ENCODE results near the gene HOXB3.
A peak's percentile ranks its signal among the peaks of the same experiment; 100 is the strongest.

HOXB3 gene

GRCh38 chr17:48563385-48563838, 26.6 kb downstream of the HOXB3 start:
- no peak overlapping the region for H3K4me3 ChIP-seq (ENCODE audit: low read depth, low read length)
- no peak for TF ChIP-seq CTCF (IDR thresholded peaks at IDR 0.05; ENCODE audit: borderline replicate concordance, insufficient read depth, low read depth, low read length)

DNA sequence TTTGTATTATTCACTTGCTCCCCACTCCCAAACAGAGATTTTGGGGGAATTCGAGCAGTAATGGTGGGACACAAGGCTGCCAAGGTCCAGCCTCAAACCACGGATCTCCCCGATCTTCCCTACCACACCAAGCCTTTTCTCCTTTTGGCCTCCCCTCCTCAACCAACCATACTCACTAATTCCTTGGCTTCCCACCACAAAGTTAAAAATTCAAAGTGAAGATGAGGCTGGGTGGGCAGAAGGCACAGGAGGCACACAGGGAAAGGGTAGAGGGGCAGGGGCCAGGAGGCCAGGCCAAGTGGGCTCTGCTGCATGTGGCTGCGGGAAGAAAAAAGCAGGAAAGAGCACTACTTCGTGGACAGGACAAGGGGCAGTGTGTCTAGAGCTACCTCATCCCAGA, 27.1 kb downstream of the HOXB3 start:
- TF ChIP-seq CTCF (IDR thresholded peaks at IDR 0.05; ENCODE audit: borderline replicate concordance, insufficient read depth, low read depth, low read length): no peak
- no peak overlapping the region for H3K4me3 ChIP-seq (ENCODE audit: low read depth, low read length)

GRCh38 chr17:48561884-48562810, 27.9 kb downstream of the HOXB3 start:
- TF ChIP-seq CTCF (IDR thresholded peaks at IDR 0.05; ENCODE audit: borderline replicate concordance, insufficient read depth, low read depth, low read length): peak; percentile 34; the same call in 1 of the 2 replicates
- no peak overlapping the region for H3K4me3 ChIP-seq (ENCODE audit: low read depth, low read length)

- no peak for TF ChIP-seq CTCF (IDR thresholded peaks at IDR 0.05; ENCODE audit: borderline replicate concordance, insufficient read depth, low read depth, low read length)
These were observed 29.9 kb downstream of the HOXB3 start for GRCh38 chr17:48559840-48560817.

DNA sequence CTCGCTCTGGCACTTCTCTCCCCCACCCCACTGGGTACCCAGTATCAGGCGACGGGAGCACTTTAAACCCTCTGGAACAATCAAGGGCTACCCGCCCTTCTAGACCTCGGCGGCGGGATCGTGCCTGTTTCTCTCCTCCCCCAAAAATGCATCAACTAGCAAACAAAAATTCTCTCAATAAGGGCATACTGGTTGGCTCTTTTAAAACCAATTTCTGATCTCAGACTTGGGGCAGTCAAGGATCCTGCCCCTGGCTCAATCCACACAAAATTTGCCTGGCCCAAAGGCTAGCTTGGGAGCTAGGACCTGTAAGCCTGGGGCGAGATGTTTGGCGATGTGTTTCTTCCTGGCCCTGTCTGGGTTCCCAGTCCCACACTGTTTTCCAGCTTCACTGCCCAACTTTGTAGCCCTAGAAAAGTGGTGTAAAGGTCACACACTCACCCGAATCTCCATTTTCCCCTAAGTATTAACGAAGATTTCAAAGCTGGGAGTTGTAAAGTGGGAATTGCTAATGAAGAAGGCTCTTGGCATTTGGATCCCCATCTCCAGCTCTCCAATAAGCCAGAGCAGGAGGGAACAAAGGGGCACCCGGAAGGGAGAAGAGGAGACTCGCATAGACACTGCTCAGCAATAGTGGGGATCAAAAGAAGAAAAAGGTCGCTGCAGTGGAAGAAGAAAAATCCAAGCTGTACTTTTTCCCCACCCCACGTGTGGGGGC, 30.8 kb downstream of the HOXB3 start:
- no peak overlapping the region for H3K4me3 ChIP-seq (ENCODE audit: low read depth, low read length)
- no peak for TF ChIP-seq CTCF (IDR thresholded peaks at IDR 0.05; ENCODE audit: borderline replicate concordance, insufficient read depth, low read depth, low read length)

More at GRCh38 chr17:48559840-48560817, 29.9 kb downstream of the HOXB3 start:
- H3K4me3 ChIP-seq (ENCODE audit: low read depth, low read length): no peak overlapping the region

DNA sequence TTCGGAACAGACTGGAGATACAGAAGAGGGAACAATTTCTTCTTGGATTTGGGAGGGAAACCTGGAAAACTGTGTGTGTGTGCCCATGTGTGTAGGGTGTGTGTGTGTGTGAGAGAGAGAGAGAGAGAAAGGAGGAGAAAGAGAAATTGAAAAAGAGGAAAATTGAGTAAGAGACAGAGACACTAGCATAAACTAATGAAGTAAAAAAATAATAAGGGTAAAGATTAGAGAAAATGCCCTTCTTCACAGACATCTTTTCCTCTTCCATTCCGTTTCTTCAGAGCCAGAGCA, 31.3 kb downstream of the HOXB3 start:
- no peak overlapping the region for H3K4me3 ChIP-seq (ENCODE audit: low read depth, low read length)
- no peak for TF ChIP-seq CTCF (IDR thresholded peaks at IDR 0.05; ENCODE audit: borderline replicate concordance, insufficient read depth, low read depth, low read length)

Measured in GM12875 (cell line).